Measurements from ENCODE around the gene MCM5.

The MCM5 gene

DNA sequence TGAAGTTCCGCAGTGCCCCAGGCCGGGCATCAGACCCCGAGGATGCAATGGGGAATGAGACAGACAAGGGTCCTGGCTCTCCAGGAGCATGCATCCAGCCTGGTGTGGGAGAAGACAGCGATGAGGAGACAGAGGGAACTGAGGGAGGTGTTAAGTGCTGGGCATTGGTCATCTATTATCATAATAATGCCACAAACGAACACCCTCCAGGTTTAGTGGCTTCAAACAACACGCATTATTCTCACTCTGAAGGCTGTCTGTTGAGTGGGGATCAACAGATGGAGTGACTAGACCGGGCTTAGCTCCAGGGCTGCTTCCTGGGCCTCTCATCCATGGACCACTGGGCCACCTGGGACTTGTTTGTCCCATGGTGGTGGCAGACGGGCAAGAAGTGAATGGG, 48.6 kb downstream of the MCM5 start:
- no peak overlapping the region for H4K5ac ChIP-seq (ENCODE audit: low read length)
- H3K4me3 ChIP-seq (ENCODE audit: low read length), result no peak overlapping the region

DNA sequence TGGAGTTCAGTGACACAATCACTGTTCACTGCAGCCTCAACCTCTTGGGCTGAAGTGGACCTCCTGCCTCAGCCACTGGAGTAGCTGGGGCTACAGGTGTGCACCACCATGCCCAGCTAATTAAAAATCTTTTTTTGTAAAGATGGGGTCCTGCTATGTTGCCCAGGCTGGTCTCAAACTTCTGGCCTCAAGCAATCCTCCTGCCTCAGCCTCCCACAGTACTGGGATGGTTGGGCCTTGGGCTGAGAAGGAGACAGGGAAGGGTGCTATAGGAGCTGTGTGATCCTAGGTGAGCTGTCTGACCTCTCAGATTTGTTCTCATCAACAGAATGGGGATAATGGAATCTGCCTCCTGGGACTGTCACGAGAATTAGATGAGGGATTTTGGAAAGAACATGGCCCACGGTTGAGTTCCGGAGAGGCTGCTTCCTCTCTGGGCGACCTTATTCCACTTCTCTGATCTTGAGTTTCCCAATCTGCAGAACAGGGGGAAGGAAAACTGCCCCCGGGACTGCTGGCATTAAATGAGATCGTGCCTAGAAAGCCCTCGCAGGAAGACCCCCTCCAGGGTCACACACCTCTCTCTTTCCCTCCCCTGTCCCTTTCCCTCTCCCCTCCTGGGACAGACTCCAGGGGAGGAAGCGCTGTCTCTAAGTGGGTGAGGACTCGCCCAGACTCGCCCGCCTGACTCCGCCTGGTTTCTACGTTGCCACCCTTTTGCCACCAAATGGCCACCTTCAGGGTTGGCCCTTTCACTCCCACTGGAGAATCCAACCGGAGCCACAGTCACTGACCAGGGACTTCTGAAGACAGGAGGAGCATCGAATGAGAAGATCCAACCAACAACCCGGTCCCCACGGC, 50.1 kb downstream of the MCM5 start:
- no peak overlapping the region for H3K23ac ChIP-seq (ENCODE audit: low read length)
- H3K27ac ChIP-seq (ENCODE audit: low read depth, low read length), result no peak overlapping the region

More for the DNA sequence above, 48.6 kb downstream of the MCM5 start:
- H2BK15ac ChIP-seq (replicated peaks; ENCODE audit: low read depth), result no peak overlapping the region
- no CpG with 5 or more reads among the region's 8 CpGs for WGBS (ENCODE audit: extremely low coverage, insufficient coverage, low lambda C conversion rate)
- H3K4me1 ChIP-seq (ENCODE audit: control insufficient read depth, low read depth, low read length), result no peaks in the 10 kb centered on the region
- H2BK5ac ChIP-seq (ENCODE audit: low read length), result no peak overlapping the region
- no peak overlapping the region for H2BK120ac ChIP-seq (ENCODE audit: low read depth, low read length)
- H3K4me2 ChIP-seq (ENCODE audit: low read length), result no peak overlapping the region
- DNase-seq, result no peak
- no peaks in the 10 kb centered on the region for H3K27me3 ChIP-seq (ENCODE audit: insufficient read depth, low read length, poor library complexity)
- H3K27ac ChIP-seq (ENCODE audit: low read depth, low read length), result no peak overlapping the region
- H2AK5ac ChIP-seq (ENCODE audit: low read length), result no peak overlapping the region
- H3K79me1 ChIP-seq (ENCODE audit: low read length), result no peaks in the 10 kb centered on the region
- H3K18ac ChIP-seq (ENCODE audit: low read length), result no peak overlapping the region
- H3K9ac ChIP-seq (ENCODE audit: low read length), result no peak overlapping the region
- H4K8ac ChIP-seq (ENCODE audit: low read depth, low read length), result no peak overlapping the region
- H3K79me2 ChIP-seq (ENCODE audit: control insufficient read depth, insufficient read depth, low read length), result no peaks in the 10 kb centered on the region
- no peaks in the 10 kb centered on the region for H3K36me3 ChIP-seq (ENCODE audit: control insufficient read depth, insufficient read depth, low read length)
- H3K4ac ChIP-seq (ENCODE audit: low read depth, low read length), result no peak overlapping the region
- no peak overlapping the region for H3K23ac ChIP-seq (ENCODE audit: low read length)
- H3K56ac ChIP-seq (ENCODE audit: low read length), result no peak overlapping the region

GRCh38 chr22:35450824-35451569, 51.1 kb downstream of the MCM5 start:
- H3K56ac ChIP-seq (ENCODE audit: low read length), result no peak overlapping the region
- no peak overlapping the region for H3K23ac ChIP-seq (ENCODE audit: low read length)
- H3K36me3 ChIP-seq (ENCODE audit: control insufficient read depth, insufficient read depth, low read length), result no peaks in the 10 kb centered on the region
- H4K5ac ChIP-seq (ENCODE audit: low read length), result no peak overlapping the region
- no peak overlapping the region for H3K4ac ChIP-seq (ENCODE audit: low read depth, low read length)
- no peak overlapping the region for H3K9ac ChIP-seq (ENCODE audit: low read length)
- DNase-seq, result no peak
- H3K79me1 ChIP-seq (ENCODE audit: low read length), result no peaks in the 10 kb centered on the region
- no peak overlapping the region for H3K4me2 ChIP-seq (ENCODE audit: low read length)
- H2AK5ac ChIP-seq (ENCODE audit: low read length), result no peak overlapping the region
- no peaks in the 10 kb centered on the region for H3K79me2 ChIP-seq (ENCODE audit: control insufficient read depth, insufficient read depth, low read length)
- H4K8ac ChIP-seq (ENCODE audit: low read depth, low read length), result no peak overlapping the region
- no peak overlapping the region for H3K18ac ChIP-seq (ENCODE audit: low read length)
- H3K4me1 ChIP-seq (ENCODE audit: control insufficient read depth, low read depth, low read length), result no peaks in the 10 kb centered on the region
- no peak overlapping the region for H3K4me3 ChIP-seq (ENCODE audit: low read length)
- no peak overlapping the region for H2BK15ac ChIP-seq (replicated peaks; ENCODE audit: low read depth)
- H2BK5ac ChIP-seq (ENCODE audit: low read length), result no peak overlapping the region
- H2BK120ac ChIP-seq (ENCODE audit: low read depth, low read length), result no peak overlapping the region
- H3K27ac ChIP-seq (ENCODE audit: low read depth, low read length), result no peak overlapping the region
- H3K27me3 ChIP-seq (ENCODE audit: insufficient read depth, low read length, poor library complexity), result no peaks in the 10 kb centered on the region
- WGBS (ENCODE audit: extremely low coverage, insufficient coverage, low lambda C conversion rate), result no CpG with 5 or more reads among the region's 18 CpGs

More for the DNA sequence above, 50.1 kb downstream of the MCM5 start:
- no peak overlapping the region for H2BK5ac ChIP-seq (ENCODE audit: low read length)
- H3K79me2 ChIP-seq (ENCODE audit: control insufficient read depth, insufficient read depth, low read length), result no peaks in the 10 kb centered on the region
- H3K36me3 ChIP-seq (ENCODE audit: control insufficient read depth, insufficient read depth, low read length), result no peaks in the 10 kb centered on the region
- no peaks in the 10 kb centered on the region for H3K79me1 ChIP-seq (ENCODE audit: low read length)
- H3K4me3 ChIP-seq (ENCODE audit: low read length), result no peak overlapping the region
- no peak overlapping the region for H3K56ac ChIP-seq (ENCODE audit: low read length)
- H4K5ac ChIP-seq (ENCODE audit: low read length), result no peak overlapping the region
- no peak overlapping the region for H3K4ac ChIP-seq (ENCODE audit: low read depth, low read length)
- no CpG with 5 or more reads among the region's 17 CpGs for WGBS (ENCODE audit: extremely low coverage, insufficient coverage, low lambda C conversion rate)
- H3K27me3 ChIP-seq (ENCODE audit: insufficient read depth, low read length, poor library complexity), result no peaks in the 10 kb centered on the region
- no peak overlapping the region for H2AK5ac ChIP-seq (ENCODE audit: low read length)
- H2BK15ac ChIP-seq (replicated peaks; ENCODE audit: low read depth), result no peak overlapping the region
- no peak overlapping the region for H3K9ac ChIP-seq (ENCODE audit: low read length)
- H3K18ac ChIP-seq (ENCODE audit: low read length), result no peak overlapping the region
- no peak overlapping the region for H3K4me2 ChIP-seq (ENCODE audit: low read length)
- no peaks in the 10 kb centered on the region for H3K4me1 ChIP-seq (ENCODE audit: control insufficient read depth, low read depth, low read length)
- DNase-seq, result no peak
- no peak overlapping the region for H4K8ac ChIP-seq (ENCODE audit: low read depth, low read length)
- no peak overlapping the region for H2BK120ac ChIP-seq (ENCODE audit: low read depth, low read length)

GRCh38 chr22:35451592-35451991, 51.7 kb downstream of the MCM5 start:
- no peak overlapping the region for H3K4ac ChIP-seq (ENCODE audit: low read depth, low read length)
- H3K27me3 ChIP-seq (ENCODE audit: insufficient read depth, low read length, poor library complexity), result no peaks in the 10 kb centered on the region
- no peak overlapping the region for H2BK120ac ChIP-seq (ENCODE audit: low read depth, low read length)
- no peak overlapping the region for H4K5ac ChIP-seq (ENCODE audit: low read length)
- no peak overlapping the region for H2AK5ac ChIP-seq (ENCODE audit: low read length)
- H3K36me3 ChIP-seq (ENCODE audit: control insufficient read depth, insufficient read depth, low read length), result no peaks in the 10 kb centered on the region
- no peak overlapping the region for H3K27ac ChIP-seq (ENCODE audit: low read depth, low read length)
- H3K79me1 ChIP-seq (ENCODE audit: low read length), result no peaks in the 10 kb centered on the region
- no peak overlapping the region for H3K4me2 ChIP-seq (ENCODE audit: low read length)
- no peak overlapping the region for H4K8ac ChIP-seq (ENCODE audit: low read depth, low read length)
- H3K56ac ChIP-seq (ENCODE audit: low read length), result no peak overlapping the region
- H2BK15ac ChIP-seq (replicated peaks; ENCODE audit: low read depth), result no peak overlapping the region
- DNase-seq, result no peak
- H2BK5ac ChIP-seq (ENCODE audit: low read length), result no peak overlapping the region
- H3K18ac ChIP-seq (ENCODE audit: low read length), result no peak overlapping the region
- H3K23ac ChIP-seq (ENCODE audit: low read length), result no peak overlapping the region
- H3K4me1 ChIP-seq (ENCODE audit: control insufficient read depth, low read depth, low read length), result no peaks in the 10 kb centered on the region
- no peak overlapping the region for H3K4me3 ChIP-seq (ENCODE audit: low read length)
- no peaks in the 10 kb centered on the region for H3K79me2 ChIP-seq (ENCODE audit: control insufficient read depth, insufficient read depth, low read length)
- H3K9ac ChIP-seq (ENCODE audit: low read length), result no peak overlapping the region
- no CpG with 5 or more reads among the region's 7 CpGs for whole genome bisulfite sequencing (ENCODE audit: extremely low coverage, insufficient coverage, low lambda C conversion rate)

DNA sequence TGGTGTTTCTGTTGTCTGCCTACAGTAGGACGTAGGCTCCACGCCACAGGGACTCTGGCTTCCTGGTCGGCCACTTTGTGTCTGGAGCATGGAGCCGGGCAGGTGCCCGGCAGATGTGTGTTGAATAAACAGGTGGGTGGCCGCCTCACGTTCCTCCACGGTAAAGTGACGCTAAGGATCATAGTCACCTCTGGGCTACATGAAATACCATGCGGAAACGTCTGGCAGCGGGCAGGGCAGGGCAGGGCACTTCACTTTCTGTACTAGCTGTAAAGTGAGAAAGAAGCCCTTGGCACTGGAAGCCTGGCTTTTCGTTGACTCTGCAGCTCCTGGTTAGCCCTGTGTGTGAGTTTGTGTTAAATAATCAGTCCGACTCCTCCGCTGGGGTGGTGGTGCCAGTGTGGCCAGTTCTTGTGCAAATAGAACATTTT, 52.4 kb downstream of the MCM5 start:
- no peak overlapping the region for H3K18ac ChIP-seq (ENCODE audit: low read length)
- WGBS (ENCODE audit: extremely low coverage, insufficient coverage, low lambda C conversion rate), result no CpG with 5 or more reads among the region's 15 CpGs

More for the DNA sequence above, 52.4 kb downstream of the MCM5 start:
- no peak overlapping the region for H2BK120ac ChIP-seq (ENCODE audit: low read depth, low read length)
- H3K79me2 ChIP-seq (ENCODE audit: control insufficient read depth, insufficient read depth, low read length), result no peaks in the 10 kb centered on the region
- no peak overlapping the region for H2AK5ac ChIP-seq (ENCODE audit: low read length)
- H3K4me2 ChIP-seq (ENCODE audit: low read length), result no peak overlapping the region
- no peaks in the 10 kb centered on the region for H3K79me1 ChIP-seq (ENCODE audit: low read length)
- no peak overlapping the region for H3K9ac ChIP-seq (ENCODE audit: low read length)
- H3K4me3 ChIP-seq (ENCODE audit: low read length), result no peak overlapping the region
- H4K8ac ChIP-seq (ENCODE audit: low read depth, low read length), result no peak overlapping the region
- H3K27ac ChIP-seq (ENCODE audit: low read depth, low read length), result no peak overlapping the region
- H3K36me3 ChIP-seq (ENCODE audit: control insufficient read depth, insufficient read depth, low read length), result no peaks in the 10 kb centered on the region
- H3K4ac ChIP-seq (ENCODE audit: low read depth, low read length), result no peak overlapping the region
- no peaks in the 10 kb centered on the region for H3K4me1 ChIP-seq (ENCODE audit: control insufficient read depth, low read depth, low read length)
- no peak for DNase-seq
- H4K5ac ChIP-seq (ENCODE audit: low read length), result no peak overlapping the region
- H3K27me3 ChIP-seq (ENCODE audit: insufficient read depth, low read length, poor library complexity), result no peaks in the 10 kb centered on the region
- H3K23ac ChIP-seq (ENCODE audit: low read length), result no peak overlapping the region
- no peak overlapping the region for H3K56ac ChIP-seq (ENCODE audit: low read length)
- H2BK5ac ChIP-seq (ENCODE audit: low read length), result no peak overlapping the region
- H2BK15ac ChIP-seq (replicated peaks; ENCODE audit: low read depth), result no peak overlapping the region
